Neural progenitor cell (in vitro differentiated cells): Measurements from ENCODE around the gene CC2D2A. TPM values are rescaled to one million over a fixed set of nuclear protein-coding genes. Genes with fewer than 3 reads are reported as not detected.

ENCODE experiments used
- DNase-seq: peaks from one replicate; pipeline ENCODE4 v3.0.0-alpha.2; 2016; ENCODE audit warnings: low spot score
- H2AFZ ChIP-seq: fragments of 200-600 bp; sonication (generic); replicated peaks from 2 replicates; pipeline ENCODE4 v1.6.1; 2016; ENCODE audit warnings: antibody characterized with exemption
- H3F3A ChIP-seq: fragments of 200-600 bp; sonication (generic); 2 replicates; pipeline ENCODE4 v1.6.1; 2016; ENCODE audit warnings: antibody characterized with exemption, low read depth
- H3K27ac ChIP-seq: fragments of 200-600 bp; sonication (generic); 2 replicates; pipeline ENCODE4 v1.5.1; 2016; ENCODE audit warnings: mild to moderate bottlenecking
- H3K27me3 ChIP-seq: fragments of 200-600 bp; sonication (generic); 2 replicates; pipeline ENCODE4 v1.6.1; 2016; ENCODE audit warnings: mild to moderate bottlenecking, moderate library complexity
- H3K36me3 ChIP-seq: fragments of 200-600 bp; sonication (generic); 2 replicates; pipeline ENCODE4 v1.5.1; 2016
- H3K4me1 ChIP-seq: fragments of 200-600 bp; sonication (generic); 2 replicates; pipeline ENCODE4 v1.6.1; 2016; ENCODE audit warnings: mixed run types
- H3K4me2 ChIP-seq: fragments of 200-600 bp; sonication (generic); 2 replicates; pipeline ENCODE4 v1.6.1; 2016
- H3K4me3 ChIP-seq: fragments of 200-600 bp; sonication (generic); 2 replicates; pipeline ENCODE4 v1.5.1; 2016
- H3K79me2 ChIP-seq: fragments of 200-600 bp; sonication (generic); 2 replicates; pipeline ENCODE4 v1.6.1; 2016; ENCODE audit warnings: low read depth
- H3K9ac ChIP-seq: fragments of 200-600 bp; sonication (generic); 2 replicates; pipeline ENCODE4 v1.6.1; 2016
- H3K9me3 ChIP-seq: fragments of 200-600 bp; sonication (generic); 2 replicates; pipeline ENCODE4 v1.5.1; 2016; ENCODE audit warnings: low read depth
- H4K20me1 ChIP-seq: fragments of 200-600 bp; sonication (generic); 2 replicates; pipeline ENCODE4 v1.6.1; 2016; ENCODE audit warnings: low read depth
- H3K27ac Mint-ChIP-seq: 3 replicates; pipeline ENCODE4 v1.8.0; 2021; ENCODE audit warnings: mixed read lengths
- H3K27me3 Mint-ChIP-seq: 2 replicates; pipeline ENCODE4 v1.8.0; 2022; ENCODE audit warnings: low read depth, mild to moderate bottlenecking, inconsistent platforms, moderate library complexity, mixed read lengths; ENCODE audit not compliant: insufficient read depth
- H3K36me3 Mint-ChIP-seq: 3 replicates; pipeline ENCODE4 v1.8.0; 2021; ENCODE audit warnings: mixed read lengths
- H3K4me1 Mint-ChIP-seq: 3 replicates; pipeline ENCODE4 v1.8.0; 2021; ENCODE audit warnings: mixed read lengths
- H3K4me3 Mint-ChIP-seq: 3 replicates; pipeline ENCODE4 v1.8.0; 2021; ENCODE audit warnings: mild to moderate bottlenecking, moderate library complexity, mixed read lengths
- H3K9me3 Mint-ChIP-seq: 3 replicates; pipeline ENCODE4 v1.8.0; 2020; ENCODE audit warnings: mixed read lengths
- CTCF ChIP-seq: fragments of 200-600 bp; sonication (generic); IDR thresholded peaks from 2 replicates; pipeline ENCODE4 v1.5.1; 2017; ENCODE audit warnings: antibody characterized with exemption, mild to moderate bottlenecking
- EZH2 ChIP-seq: fragments of 200-600 bp; sonication (generic); IDR thresholded peaks from 2 replicates; pipeline ENCODE4 v1.6.1; 2017; ENCODE audit warnings: antibody characterized with exemption, mild to moderate bottlenecking, moderate library complexity
- EZH2phosphoT487 ChIP-seq: fragments of 200-600 bp; sonication (generic); IDR thresholded peaks from 2 replicates; pipeline ENCODE4 v1.6.1; 2017; ENCODE audit warnings: antibody characterized with exemption
- total RNA-seq: library from RNA; depleted of rRNA; stranded (reverse); fragments of >200 nt; gene quantifications from 2 replicates; pipeline ENCODE4 v1.2.3, GENCODE V29; 2015; ENCODE audit warnings: low replicate concordance

The CC2D2A gene
- total RNA-seq, 1 donor from 2014 or later = 40.0 TPM

- H3K36me3 Mint-ChIP-seq = peaks cover 11% of the 10 kb centered on the region
- Histone ChIP-seq H2AFZ (no peak overlapping the region), H3K4me2 (no peak overlapping the region), H3K27ac (no peak overlapping the region), H3K4me1 (no peaks in the 10 kb centered on the region), H3K4me3 (no peak overlapping the region), H4K20me1 (no peaks in the 10 kb centered on the region), H3K79me2 (no peaks in the 10 kb centered on the region), H3K27me3 (no peaks in the 10 kb centered on the region), H3K36me3 (no peaks in the 10 kb centered on the region), H3K9ac (no peak overlapping the region), H3F3A (no peaks in the 10 kb centered on the region), H3K9me3 (no peaks in the 10 kb centered on the region)
- no peaks in the 10 kb centered on the region for H3K27me3 Mint-ChIP-seq
- no peak for DNase-seq
- TF ChIP-seq CTCF (no peak), EZH2 (no peak), EZH2phosphoT487 (no peak)
- H3K27ac Mint-ChIP-seq = no peak overlapping the region
- no peaks in the 10 kb centered on the region for H3K9me3 Mint-ChIP-seq
- H3K4me1 Mint-ChIP-seq = no peaks in the 10 kb centered on the region
- H3K4me3 Mint-ChIP-seq = no peak overlapping the region
Measured at GRCh38 chr4:15533817-15534216, 64.1 kb downstream of the CC2D2A start.

GRCh38 chr4:15535599-15535998 lies 65.9 kb downstream of the CC2D2A start:
- Histone ChIP-seq H3F3A (no peaks in the 10 kb centered on the region), H3K4me1 (no peaks in the 10 kb centered on the region), H3K79me2 (no peaks in the 10 kb centered on the region), H3K4me2 (no peak overlapping the region), H3K36me3 (no peaks in the 10 kb centered on the region), H4K20me1 (no peaks in the 10 kb centered on the region), H3K4me3 (no peak overlapping the region), H3K27ac (no peak overlapping the region), H3K9ac (no peak overlapping the region), H3K27me3 (no peaks in the 10 kb centered on the region), H2AFZ (no peak overlapping the region), H3K9me3 (no peaks in the 10 kb centered on the region)
- H3K36me3 Mint-ChIP-seq = peaks cover 13% of the 10 kb centered on the region
- H3K4me3 Mint-ChIP-seq = no peak overlapping the region
- DNase-seq = no peak
- no peak overlapping the region for H3K27ac Mint-ChIP-seq
- H3K9me3 Mint-ChIP-seq = no peaks in the 10 kb centered on the region
- H3K27me3 Mint-ChIP-seq = no peaks in the 10 kb centered on the region
- no peaks in the 10 kb centered on the region for H3K4me1 Mint-ChIP-seq
- TF ChIP-seq CTCF (no peak), EZH2phosphoT487 (no peak), EZH2 (no peak)

GRCh38 chr4:15536552-15537499 lies 67.1 kb downstream of the CC2D2A start:
- H3K36me3 Mint-ChIP-seq = peaks cover 11% of the 10 kb centered on the region
- no peaks in the 10 kb centered on the region for H3K4me1 Mint-ChIP-seq
- Histone ChIP-seq H3K9ac (no peak overlapping the region), H3F3A (no peaks in the 10 kb centered on the region), H3K4me1 (no peaks in the 10 kb centered on the region), H3K4me2 (no peak overlapping the region), H3K27me3 (no peaks in the 10 kb centered on the region), H3K27ac (no peak overlapping the region), H3K79me2 (no peaks in the 10 kb centered on the region), H2AFZ (no peak overlapping the region), H3K4me3 (no peak overlapping the region), H3K36me3 (no peaks in the 10 kb centered on the region), H3K9me3 (no peaks in the 10 kb centered on the region), H4K20me1 (no peaks in the 10 kb centered on the region)
- no peak for DNase-seq
- H3K27me3 Mint-ChIP-seq = no peaks in the 10 kb centered on the region
- H3K27ac Mint-ChIP-seq = no peak overlapping the region
- H3K9me3 Mint-ChIP-seq = no peaks in the 10 kb centered on the region
- no peak overlapping the region for H3K4me3 Mint-ChIP-seq
- TF ChIP-seq EZH2 (no peak), EZH2phosphoT487 (no peak), CTCF (no peak)
